Heart left ventricle (tissue), 13 donors: ENCODE data around the gene MS4A4A.

Experiments
- POLR2A ChIP-seq, 2 donors: fragments of 450-650 bp; IDR thresholded peaks; one replicate each; pipeline ENCODE4 v1.6.1; 2017; ENCODE audit warnings: antibody characterized with exemption in 2 of 2, mild to moderate bottlenecking in 2 of 2, moderate library complexity in 2 of 2
- TF ChIP-seq, protein P1 (sequence below), 12 donors: fragments of 200-600 bp; sonication (generic) in 4 of 12; IDR thresholded peaks; one replicate each; pipeline versions ENCODE4 v1.5.0 to v1.8.0; 2018 to 2022; ENCODE audit warnings: antibody characterized with exemption in 12 of 12, mild to moderate bottlenecking in 5 of 12
- donor health status: ischemic (EF 13 %, LVEDD 7.1; RV severe dilation, severe dysfunction).
- donor health status: DM: no; HTN: yes; CAD: no.
- donor health status: DM: no; HTN: no; CAD: no.
- donor health status: ischemic (EF 25% LVEDD 6.9; RV normal size, moderate dysfunction).
- donor health status: ischemic (EF 25% LVEDD 5.7; RV mildly dilated, moderate dysfunction).
- donor health status: ischemic (EF 35%, LVEDD 5.7; RV mildly dilated, moderate dysfunction).
- donor health status: nonischemic (EF 11% LVEDD 7.7; RV severe dilation, severe dysfunction).
- donor health status: DM: yes; HTN: yes; CAD: no.
- donor health status: PGD.
- donor health status: ischemic (EF 29% LVEDD 5.4; RV normal size, mild dysfunction).
- donor health status: nonischemic (EF 23%, LVEDD 6.1; RV moderate dilation, normal function).

- TF ChIP-seq, protein P1, sequence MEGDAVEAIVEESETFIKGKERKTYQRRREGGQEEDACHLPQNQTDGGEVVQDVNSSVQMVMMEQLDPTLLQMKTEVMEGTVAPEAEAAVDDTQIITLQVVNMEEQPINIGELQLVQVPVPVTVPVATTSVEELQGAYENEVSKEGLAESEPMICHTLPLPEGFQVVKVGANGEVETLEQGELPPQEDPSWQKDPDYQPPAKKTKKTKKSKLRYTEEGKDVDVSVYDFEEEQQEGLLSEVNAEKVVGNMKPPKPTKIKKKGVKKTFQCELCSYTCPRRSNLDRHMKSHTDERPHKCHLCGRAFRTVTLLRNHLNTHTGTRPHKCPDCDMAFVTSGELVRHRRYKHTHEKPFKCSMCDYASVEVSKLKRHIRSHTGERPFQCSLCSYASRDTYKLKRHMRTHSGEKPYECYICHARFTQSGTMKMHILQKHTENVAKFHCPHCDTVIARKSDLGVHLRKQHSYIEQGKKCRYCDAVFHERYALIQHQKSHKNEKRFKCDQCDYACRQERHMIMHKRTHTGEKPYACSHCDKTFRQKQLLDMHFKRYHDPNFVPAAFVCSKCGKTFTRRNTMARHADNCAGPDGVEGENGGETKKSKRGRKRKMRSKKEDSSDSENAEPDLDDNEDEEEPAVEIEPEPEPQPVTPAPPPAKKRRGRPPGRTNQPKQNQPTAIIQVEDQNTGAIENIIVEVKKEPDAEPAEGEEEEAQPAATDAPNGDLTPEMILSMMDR (IDR thresholded peaks at IDR 0.05): no peak
- TF ChIP-seq POLR2A (IDR thresholded peaks at IDR 0.05): no peak
Measured at GRCh38 chr11:60339356-60339755, 58.9 kb downstream of the MS4A4A start.
